ENCODE data around the gene SERPINE1.

SERPINE1 gene

DNA sequence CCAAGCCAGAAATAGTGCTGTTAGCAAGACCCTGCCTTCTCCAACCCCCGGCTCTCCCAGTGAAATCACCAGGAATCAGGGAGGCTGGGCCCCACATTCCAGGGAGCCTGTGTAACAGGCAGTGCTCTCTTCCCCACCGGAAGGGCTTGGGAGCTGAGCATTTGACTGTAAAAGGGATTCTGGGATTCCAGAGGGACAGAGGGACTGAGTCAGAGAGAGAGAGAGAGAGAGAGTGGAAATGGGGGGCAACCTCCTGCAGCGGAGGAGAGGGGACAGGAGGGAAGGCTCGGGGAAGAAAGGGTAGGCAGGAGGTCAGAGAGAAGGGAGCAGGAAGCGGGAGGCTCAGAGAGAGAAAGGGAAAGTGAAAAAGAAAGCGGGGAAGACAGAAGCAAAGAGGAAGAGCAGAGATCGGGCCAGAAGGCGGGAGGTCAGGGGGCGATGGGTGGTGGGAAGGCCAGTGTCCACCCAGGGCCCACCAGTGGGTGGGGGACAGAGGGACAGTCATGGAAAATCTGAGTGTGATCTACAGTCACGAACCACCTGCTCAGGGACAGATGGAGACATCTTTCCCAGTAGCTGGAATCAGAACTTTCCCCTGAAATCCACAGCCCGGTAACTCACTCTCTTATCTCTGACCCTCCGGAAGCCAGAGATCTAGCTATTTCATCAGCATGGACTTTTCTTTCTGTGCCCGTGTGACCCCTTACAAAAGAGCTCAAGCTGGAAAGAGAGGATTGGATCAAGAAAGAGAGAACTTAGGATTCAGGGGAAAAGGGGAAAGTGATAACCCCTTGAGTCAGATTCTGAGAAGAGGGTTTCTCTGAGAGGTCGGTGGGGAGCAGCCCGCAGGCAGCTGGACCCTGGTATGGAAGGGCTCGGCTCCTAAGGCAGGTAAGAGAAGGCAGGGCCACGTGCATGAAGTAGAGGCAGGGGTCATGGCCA lies 4.6 kb upstream of the SERPINE1 start:
- CTCF ChIA-PET, result interaction anchor here (0.6 to 0.7 kb wide), 3 partner anchors 34 to 670 kb away, joined by 3 to 4 read pairs (median 3); no protein-coding TSS in a partner anchor
- DNase-seq (ENCODE audit: low spot score), result peak; percentile 89
- TF ChIP-seq, protein P1, sequence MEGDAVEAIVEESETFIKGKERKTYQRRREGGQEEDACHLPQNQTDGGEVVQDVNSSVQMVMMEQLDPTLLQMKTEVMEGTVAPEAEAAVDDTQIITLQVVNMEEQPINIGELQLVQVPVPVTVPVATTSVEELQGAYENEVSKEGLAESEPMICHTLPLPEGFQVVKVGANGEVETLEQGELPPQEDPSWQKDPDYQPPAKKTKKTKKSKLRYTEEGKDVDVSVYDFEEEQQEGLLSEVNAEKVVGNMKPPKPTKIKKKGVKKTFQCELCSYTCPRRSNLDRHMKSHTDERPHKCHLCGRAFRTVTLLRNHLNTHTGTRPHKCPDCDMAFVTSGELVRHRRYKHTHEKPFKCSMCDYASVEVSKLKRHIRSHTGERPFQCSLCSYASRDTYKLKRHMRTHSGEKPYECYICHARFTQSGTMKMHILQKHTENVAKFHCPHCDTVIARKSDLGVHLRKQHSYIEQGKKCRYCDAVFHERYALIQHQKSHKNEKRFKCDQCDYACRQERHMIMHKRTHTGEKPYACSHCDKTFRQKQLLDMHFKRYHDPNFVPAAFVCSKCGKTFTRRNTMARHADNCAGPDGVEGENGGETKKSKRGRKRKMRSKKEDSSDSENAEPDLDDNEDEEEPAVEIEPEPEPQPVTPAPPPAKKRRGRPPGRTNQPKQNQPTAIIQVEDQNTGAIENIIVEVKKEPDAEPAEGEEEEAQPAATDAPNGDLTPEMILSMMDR (conservative IDR thresholded peaks at IDR 0.05; ENCODE audit: low read depth), result no peak
- POLR2A ChIA-PET (ENCODE audit: low non-redundant PET), result interaction anchor here (0.7 kb wide), 1 partner anchor 137 kb away, joined by 3 read pairs; no protein-coding TSS in a partner anchor
- peak overlapping the region; percentile 97 for H3K27ac ChIP-seq

DNA sequence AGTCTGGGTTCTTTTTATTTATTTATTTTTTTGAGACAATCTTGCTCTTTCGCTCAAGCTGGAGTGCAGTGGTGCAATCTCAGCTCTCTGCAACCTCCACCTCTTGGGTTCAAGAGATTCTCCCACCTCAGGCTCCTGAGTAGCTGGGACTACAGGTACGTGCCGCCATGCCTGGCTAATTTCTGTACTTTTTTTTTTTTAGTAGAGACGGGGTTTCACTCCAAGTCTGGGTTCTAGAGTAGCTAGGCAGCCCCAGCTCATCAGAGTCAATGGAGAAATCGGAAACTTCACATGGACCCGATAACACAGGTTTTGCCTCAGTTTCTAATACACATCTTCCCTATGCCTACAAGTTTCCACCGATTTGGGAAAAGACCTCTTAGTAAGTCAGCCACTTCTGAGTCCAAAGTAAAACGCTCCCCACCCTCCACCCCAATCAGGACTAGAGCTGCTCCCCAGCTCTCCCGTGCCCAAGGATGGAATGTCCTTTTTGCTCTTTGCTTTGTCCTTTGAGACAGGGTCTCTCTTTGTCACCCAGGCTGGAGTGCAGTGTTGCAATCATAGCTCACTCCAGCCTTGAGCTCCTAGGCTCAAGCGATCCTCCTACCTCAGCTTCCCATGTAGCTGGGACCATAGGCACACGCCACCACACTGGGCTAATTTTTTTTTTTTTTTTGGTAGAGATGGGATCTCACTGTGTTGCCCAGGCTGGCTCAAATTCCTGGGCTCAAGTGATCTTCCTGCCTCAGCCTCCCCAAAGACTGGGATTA lies 3.8 kb upstream of the SERPINE1 start:
- TF ChIP-seq, protein P1 (conservative IDR thresholded peaks at IDR 0.05; ENCODE audit: low read depth), result no peak
- no peak for DNase-seq (ENCODE audit: low spot score)
- ChIA-PET POLR2A (ENCODE audit: low non-redundant PET) (interaction anchor here (0.6 to 0.7 kb wide), 2 partner anchors 177 to 234 kb away, joined by 3 to 5 read pairs; partner anchors contain the start of gene UFSP1), CTCF (interaction anchor here (0.6 to 0.7 kb wide), 3 partner anchors 21 to 122 kb away, joined by 3 read pairs; partner anchors contain the start of gene FIS1)
- H3K27ac ChIP-seq, result peak overlapping the region; percentile 97

DNA sequence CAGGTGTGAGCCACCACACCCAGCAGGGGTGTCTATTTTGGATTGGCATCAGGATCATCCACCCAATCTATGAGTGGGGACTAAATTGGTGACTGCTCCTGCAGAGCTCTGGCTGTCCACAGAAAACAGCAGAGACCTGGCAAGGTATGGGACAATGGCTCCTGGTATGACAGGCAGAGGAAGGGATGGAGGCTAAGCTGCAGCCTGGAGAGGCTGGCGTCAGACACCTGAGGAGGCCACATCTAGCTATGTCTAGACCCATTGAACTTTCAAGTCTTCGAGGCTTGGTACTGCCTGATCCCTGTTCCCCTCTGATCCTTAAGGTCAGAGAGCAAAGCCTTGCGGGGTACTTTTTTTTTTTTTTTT lies 3.2 kb upstream of the SERPINE1 start:
- CTCF ChIA-PET, result interaction anchor here (0.7 kb wide), 2 partner anchors 20 to 121 kb away, joined by 3 read pairs; partner anchors contain the start of gene FIS1
- H3K27ac ChIP-seq, result peak overlapping the region; percentile 97
- DNase-seq (ENCODE audit: low spot score), result no peak
- POLR2A ChIA-PET (ENCODE audit: low non-redundant PET), result interaction anchor here (0.6 to 0.7 kb wide), 2 partner anchors 176 to 234 kb away, joined by 3 to 5 read pairs; partner anchors contain the start of gene UFSP1
- TF ChIP-seq, protein P1 (conservative IDR thresholded peaks at IDR 0.05; ENCODE audit: low read depth), result no peak

DNA sequence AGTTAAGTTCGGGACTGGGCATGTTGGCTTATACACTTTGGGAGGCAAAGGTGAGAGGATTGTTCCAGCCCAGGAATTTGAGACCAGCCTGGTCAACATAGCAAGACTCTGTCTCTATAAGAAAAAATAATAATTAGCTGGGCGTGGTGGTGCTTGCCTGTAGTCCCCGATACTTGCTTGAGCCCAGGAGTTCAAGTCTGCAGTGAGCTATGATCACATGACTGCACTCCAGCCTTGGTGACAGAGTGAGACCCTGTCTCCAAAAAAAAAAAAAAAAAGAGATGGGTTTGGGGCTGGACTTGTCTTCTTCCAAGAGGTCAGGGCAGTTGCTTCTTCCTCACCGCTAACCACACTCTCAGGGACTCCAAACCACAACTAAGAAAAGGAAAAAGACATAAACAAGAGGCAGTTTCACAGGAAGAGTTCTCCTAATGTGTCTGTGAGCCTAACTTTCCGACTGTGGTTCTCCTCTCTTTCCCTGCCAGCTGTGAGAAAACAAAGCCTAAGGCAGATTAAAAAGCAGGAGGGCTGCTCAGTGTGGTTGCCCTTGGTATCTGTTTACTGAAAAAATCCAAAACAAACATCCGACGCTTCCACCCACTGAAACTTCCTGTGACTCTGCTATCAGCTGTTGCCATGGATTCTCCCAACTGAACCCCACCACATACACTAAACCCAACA lies 2.4 kb upstream of the SERPINE1 start:
- ChIA-PET CTCF (no interaction called here), POLR2A (ENCODE audit: low non-redundant PET) (interaction anchor here (0.7 kb wide), 1 partner anchor 40 kb away, joined by 7 read pairs; no protein-coding TSS in a partner anchor)
- peak overlapping the region; percentile 97 for H3K27ac ChIP-seq
- DNase-seq (ENCODE audit: low spot score), result no peak
- TF ChIP-seq, protein P1 (conservative IDR thresholded peaks at IDR 0.05; ENCODE audit: low read depth), result no peak

DNA sequence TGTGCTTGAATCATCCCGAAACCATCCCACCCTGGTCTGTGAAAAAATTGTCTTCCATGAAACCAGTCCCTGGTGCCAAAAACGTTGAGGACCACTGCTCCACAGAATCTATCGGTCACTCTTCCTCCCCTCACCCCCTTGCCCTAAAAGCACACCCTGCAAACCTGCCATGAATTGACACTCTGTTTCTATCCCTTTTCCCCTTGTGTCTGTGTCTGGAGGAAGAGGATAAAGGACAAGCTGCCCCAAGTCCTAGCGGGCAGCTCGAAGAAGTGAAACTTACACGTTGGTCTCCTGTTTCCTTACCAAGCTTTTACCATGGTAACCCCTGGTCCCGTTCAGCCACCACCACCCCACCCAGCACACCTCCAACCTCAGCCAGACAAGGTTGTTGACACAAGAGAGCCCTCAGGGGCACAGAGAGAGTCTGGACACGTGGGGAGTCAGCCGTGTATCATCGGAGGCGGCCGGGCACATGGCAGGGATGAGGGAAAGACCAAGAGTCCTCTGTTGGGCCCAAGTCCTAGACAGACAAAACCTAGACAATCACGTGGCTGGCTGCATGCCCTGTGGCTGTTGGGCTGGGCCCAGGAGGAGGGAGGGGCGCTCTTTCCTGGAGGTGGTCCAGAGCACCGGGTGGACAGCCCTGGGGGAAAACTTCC lies 784 bp upstream of the SERPINE1 start:
- POLR2A ChIA-PET (ENCODE audit: low non-redundant PET), result interaction anchor here (1.3 kb wide), 1 partner anchor 17 kb away, joined by 3 read pairs; no protein-coding TSS in a partner anchor
- DNase-seq (ENCODE audit: low spot score), result peak; percentile 68
- peak overlapping the region; percentile 97 for H3K27ac ChIP-seq
- CTCF ChIA-PET, result interaction anchor here (0.6 to 1.0 kb wide), 2 partner anchors 11 to 30 kb away, joined by 3 to 5 read pairs; no protein-coding TSS in a partner anchor
- TF ChIP-seq, protein P1 (conservative IDR thresholded peaks at IDR 0.05; ENCODE audit: low read depth), result no peak

All from RWPE1 (cell line).